Parathyroid adenoma (tissue), 2 donors: ENCODE measurements around the gene CXCL6.

Source experiments
- H2AFZ ChIP-seq: fragments of 300-600 bp; sonication (generic); one replicate; pipeline ENCODE4 v1.7.0; 2017; ENCODE audit warnings: antibody characterized with exemption, mild to moderate bottlenecking
- H3K27ac ChIP-seq: fragments of 300-600 bp; sonication (generic); one replicate; pipeline ENCODE4 v1.7.0; 2017
- H3K27me3 ChIP-seq: fragments of 300-600 bp; sonication (generic); one replicate; pipeline ENCODE4 v1.7.0; 2017; ENCODE audit warnings: low read length; ENCODE audit not compliant: control insufficient read depth, insufficient read depth
- H3K36me3 ChIP-seq: fragments of 300-600 bp; sonication (generic); one replicate; pipeline ENCODE4 v1.7.0; 2017; ENCODE audit warnings: low read length; ENCODE audit not compliant: control insufficient read depth, insufficient read depth
- H3K4me1 ChIP-seq: fragments of 300-600 bp; sonication (generic); one replicate; pipeline ENCODE4 v1.7.0; 2017; ENCODE audit warnings: control low read depth
- H3K4me2 ChIP-seq: fragments of 300-600 bp; sonication (generic); one replicate; pipeline ENCODE4 v1.7.0; 2017; ENCODE audit warnings: low read length
- H3K4me3 ChIP-seq: fragments of 300-600 bp; sonication (generic); one replicate; pipeline ENCODE4 v1.7.0; 2017; ENCODE audit warnings: low read depth, low read length
- H3K79me2 ChIP-seq: fragments of 300-600 bp; sonication (generic); one replicate; pipeline ENCODE4 v1.7.0; 2017; ENCODE audit warnings: control low read depth
- H3K9ac ChIP-seq: fragments of 300-600 bp; sonication (generic); one replicate; pipeline ENCODE4 v1.7.0; 2017; ENCODE audit warnings: mild to moderate bottlenecking
- H3K9me3 ChIP-seq: fragments of 300-600 bp; sonication (generic); one replicate; pipeline ENCODE4 v1.7.0; 2017; ENCODE audit warnings: low read length; ENCODE audit not compliant: control insufficient read depth
- TF ChIP-seq, protein P1 (sequence below): fragments of 300-600 bp; sonication (generic); IDR thresholded peaks from one replicate; pipeline ENCODE4 v1.7.0; 2017; ENCODE audit warnings: antibody characterized with exemption, mild to moderate bottlenecking
- donor health status: primary hyperparathyroidism.

The CXCL6 gene

DNA sequence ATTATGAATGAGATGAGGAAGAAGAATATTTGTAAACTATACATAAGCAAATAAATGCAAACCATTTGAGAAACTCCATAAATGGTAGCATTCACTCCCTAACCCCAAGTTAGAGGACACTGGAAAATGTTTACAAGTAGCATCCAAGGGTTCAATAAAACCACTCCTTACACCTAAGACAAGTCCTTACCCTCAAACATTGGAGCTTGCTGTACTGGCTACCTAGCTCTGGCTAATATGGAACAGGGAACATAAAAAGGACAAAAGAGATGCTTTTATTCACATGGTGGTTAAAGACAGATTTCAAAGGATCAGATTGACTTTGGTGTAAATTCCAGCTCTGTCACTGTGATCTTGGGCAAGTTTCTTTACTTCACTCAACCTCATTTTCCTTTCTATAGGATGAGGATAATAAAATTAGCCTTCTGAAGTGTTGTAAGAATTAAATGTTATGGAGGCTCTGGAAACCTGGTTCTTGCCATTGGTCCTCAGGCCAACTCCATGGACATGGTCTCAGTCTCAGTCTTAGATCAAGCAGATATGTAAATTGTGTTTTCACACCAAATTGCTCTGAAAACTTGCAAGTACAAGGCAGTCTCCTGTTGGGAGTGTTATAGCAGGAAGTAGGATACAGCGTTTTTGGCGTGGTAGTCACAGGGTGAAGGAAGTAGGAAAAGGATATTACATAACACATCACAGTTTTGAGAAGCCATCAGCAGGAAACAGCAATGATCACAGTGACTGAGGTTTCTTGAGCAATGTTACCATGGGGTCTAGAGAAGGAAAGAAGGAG is 36.0 kb downstream of the CXCL6 start:
- Histone ChIP-seq H3K9ac (no peak overlapping the region), H3K27ac (no peak overlapping the region), H2AFZ (no peak overlapping the region), H3K4me1 (no peaks in the 10 kb centered on the region), H3K4me2 (no peak overlapping the region), H3K79me2 (no peaks in the 10 kb centered on the region), H3K36me3 (no peaks in the 10 kb centered on the region), H3K4me3 (no peak overlapping the region), H3K27me3 (peaks cover 2% of the 10 kb centered on the region), H3K9me3 (no peaks in the 10 kb centered on the region)
- TF ChIP-seq, protein P1, sequence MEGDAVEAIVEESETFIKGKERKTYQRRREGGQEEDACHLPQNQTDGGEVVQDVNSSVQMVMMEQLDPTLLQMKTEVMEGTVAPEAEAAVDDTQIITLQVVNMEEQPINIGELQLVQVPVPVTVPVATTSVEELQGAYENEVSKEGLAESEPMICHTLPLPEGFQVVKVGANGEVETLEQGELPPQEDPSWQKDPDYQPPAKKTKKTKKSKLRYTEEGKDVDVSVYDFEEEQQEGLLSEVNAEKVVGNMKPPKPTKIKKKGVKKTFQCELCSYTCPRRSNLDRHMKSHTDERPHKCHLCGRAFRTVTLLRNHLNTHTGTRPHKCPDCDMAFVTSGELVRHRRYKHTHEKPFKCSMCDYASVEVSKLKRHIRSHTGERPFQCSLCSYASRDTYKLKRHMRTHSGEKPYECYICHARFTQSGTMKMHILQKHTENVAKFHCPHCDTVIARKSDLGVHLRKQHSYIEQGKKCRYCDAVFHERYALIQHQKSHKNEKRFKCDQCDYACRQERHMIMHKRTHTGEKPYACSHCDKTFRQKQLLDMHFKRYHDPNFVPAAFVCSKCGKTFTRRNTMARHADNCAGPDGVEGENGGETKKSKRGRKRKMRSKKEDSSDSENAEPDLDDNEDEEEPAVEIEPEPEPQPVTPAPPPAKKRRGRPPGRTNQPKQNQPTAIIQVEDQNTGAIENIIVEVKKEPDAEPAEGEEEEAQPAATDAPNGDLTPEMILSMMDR: no peak

DNA sequence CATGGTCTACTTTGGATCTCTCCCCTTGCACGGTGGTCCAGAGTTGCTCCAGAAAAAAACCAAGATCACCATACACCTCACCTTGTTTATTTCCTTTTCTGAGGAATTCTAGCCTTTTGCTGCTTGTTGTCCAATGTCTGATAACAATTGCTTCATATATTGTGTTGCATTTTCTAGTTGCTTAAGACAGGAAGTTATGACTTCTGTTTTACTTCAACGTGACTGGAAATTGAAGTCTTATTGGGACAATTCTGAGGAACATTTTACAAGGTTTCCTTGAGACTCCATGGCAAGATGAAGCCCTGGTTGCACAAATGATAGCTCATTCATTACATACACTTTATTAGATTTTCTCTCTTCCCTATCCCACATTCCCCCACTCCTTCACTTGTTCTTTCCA is 37.9 kb downstream of the CXCL6 start:
- no peaks in the 10 kb centered on the region for H3K36me3 ChIP-seq
- no peak overlapping the region for H3K4me2 ChIP-seq
- no peaks in the 10 kb centered on the region for H3K9me3 ChIP-seq
- H3K27ac ChIP-seq: no peak overlapping the region
- H3K4me1 ChIP-seq: no peaks in the 10 kb centered on the region
- no peak overlapping the region for H3K4me3 ChIP-seq
- H3K79me2 ChIP-seq: no peaks in the 10 kb centered on the region
- no peaks in the 10 kb centered on the region for H3K27me3 ChIP-seq
- H3K9ac ChIP-seq: no peak overlapping the region
- TF ChIP-seq, protein P1: no peak
- H2AFZ ChIP-seq: no peak overlapping the region

DNA sequence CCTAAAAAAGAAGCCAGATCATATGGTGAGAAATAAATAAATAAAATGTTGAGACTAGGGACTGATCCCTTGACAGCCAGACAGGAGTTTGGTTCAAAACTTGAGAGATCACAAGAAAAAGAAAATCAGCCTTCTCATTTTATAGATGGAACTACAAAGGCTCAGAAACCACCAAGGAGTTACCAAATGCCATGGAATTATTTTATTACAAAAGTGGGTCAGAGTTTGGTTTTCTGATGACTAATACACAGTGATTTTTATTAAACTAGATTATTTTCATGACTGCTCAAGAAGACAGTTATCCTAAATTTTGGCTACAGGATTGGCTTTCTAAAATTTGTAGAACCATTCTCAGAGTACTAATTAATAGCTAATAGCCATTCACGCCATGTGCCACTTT is 38.9 kb downstream of the CXCL6 start:
- no peak overlapping the region for H3K4me3 ChIP-seq
- no peaks in the 10 kb centered on the region for H3K27me3 ChIP-seq
- no peaks in the 10 kb centered on the region for H3K36me3 ChIP-seq
- H3K79me2 ChIP-seq: no peaks in the 10 kb centered on the region
- no peak overlapping the region for H2AFZ ChIP-seq
- no peak overlapping the region for H3K9ac ChIP-seq
- no peak overlapping the region for H3K4me2 ChIP-seq
- no peak overlapping the region for H3K27ac ChIP-seq
- TF ChIP-seq, protein P1: no peak
- H3K4me1 ChIP-seq: no peaks in the 10 kb centered on the region
- H3K9me3 ChIP-seq: no peaks in the 10 kb centered on the region

DNA sequence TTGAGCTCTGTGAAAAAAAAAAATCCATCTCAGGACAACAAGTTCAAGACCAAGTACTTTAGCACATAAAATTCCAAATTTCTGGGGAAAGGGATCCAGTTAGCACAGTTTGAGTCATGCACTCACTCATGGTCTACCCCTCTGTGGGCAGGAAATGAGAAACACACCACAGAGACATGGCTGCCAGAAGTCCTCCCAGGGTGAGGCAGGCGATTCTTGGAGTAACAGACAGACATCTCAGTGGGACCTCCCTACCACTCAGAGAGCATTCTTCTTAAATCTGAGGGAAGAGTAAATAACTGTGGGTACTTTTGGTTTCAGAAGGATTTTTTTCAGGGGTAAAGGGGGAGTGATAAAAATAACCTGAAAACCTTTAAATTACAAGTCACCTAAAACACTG is 46.8 kb downstream of the CXCL6 start:
- no peaks in the 10 kb centered on the region for H3K27me3 ChIP-seq
- TF ChIP-seq, protein P1: no peak
- no peak overlapping the region for H3K9ac ChIP-seq
- H3K27ac ChIP-seq: no peak overlapping the region
- H3K79me2 ChIP-seq: no peaks in the 10 kb centered on the region
- no peak overlapping the region for H3K4me3 ChIP-seq
- H3K36me3 ChIP-seq: no peaks in the 10 kb centered on the region
- no peak overlapping the region for H2AFZ ChIP-seq
- H3K4me1 ChIP-seq: no peaks in the 10 kb centered on the region
- H3K9me3 ChIP-seq: no peaks in the 10 kb centered on the region
- H3K4me2 ChIP-seq: no peak overlapping the region
